Neural cell (in vitro differentiated cells): ENCODE measurements around the gene EXOC6B. TPM values are rescaled to one million over a fixed set of nuclear protein-coding genes. Genes with fewer than 3 reads are reported as not detected.

ENCODE experiments used
- H2AFZ ChIP-seq: fragments of 200-600, 300-800 bp; sonication (generic), shearing (Covaris generic); 2 replicates; pipeline ENCODE4 v1.6.0; 2014; ENCODE audit warnings: low read depth, mild to moderate bottlenecking, antibody characterized with exemption, low read length, moderate library complexity
- H3F3A ChIP-seq: fragments of 200-600 bp; shearing (Covaris generic); 2 replicates; pipeline ENCODE4 v1.6.1; 2016; ENCODE audit warnings: mild to moderate bottlenecking, moderate library complexity, mixed read lengths, antibody characterized with exemption, low read length; ENCODE audit not compliant: insufficient read depth, poor library complexity, severe bottlenecking
- H3K27ac ChIP-seq: fragments of 200-600, 300-800 bp; sonication (generic), shearing (Covaris generic); 2 replicates; pipeline ENCODE4 v1.5.1; 2014; ENCODE audit warnings: mild to moderate bottlenecking, low read length, moderate library complexity
- H3K27me3 ChIP-seq: fragments of 300-800, 200-600 bp; sonication (generic), shearing (Covaris generic); 2 replicates; pipeline ENCODE4 v1.6.0; 2014; ENCODE audit warnings: mild to moderate bottlenecking, low read depth, low read length, moderate library complexity; ENCODE audit not compliant: insufficient read depth
- H3K36me3 ChIP-seq: fragments of 300-800, 200-600 bp; sonication (generic), shearing (Covaris generic); 2 replicates; pipeline ENCODE4 v1.5.1; 2014; ENCODE audit warnings: mild to moderate bottlenecking, antibody characterized with exemption, low read length, moderate library complexity; ENCODE audit not compliant: insufficient read depth
- H3K4me2 ChIP-seq: fragments of 300-800, 200-600 bp; sonication (generic), shearing (Covaris generic); 2 replicates; pipeline ENCODE4 v1.6.0; 2014; ENCODE audit warnings: mild to moderate bottlenecking, low read length
- H3K4me3 ChIP-seq: fragments of 300-800, 200-600 bp; sonication (generic), shearing (Covaris generic); 2 replicates; pipeline ENCODE4 v1.5.1; 2014; ENCODE audit warnings: mild to moderate bottlenecking, low read length, moderate library complexity
- H3K79me2 ChIP-seq: fragments of 200-600 bp; shearing (Covaris generic); replicated peaks from 2 replicates; pipeline ENCODE4 v1.6.0; 2014; ENCODE audit warnings: mild to moderate bottlenecking, low read length, moderate library complexity; ENCODE audit not compliant: insufficient read depth
- H3K9ac ChIP-seq: fragments of 300-800, 200-600 bp; sonication (generic), shearing (Covaris generic); 2 replicates; pipeline ENCODE4 v1.6.1; 2016; ENCODE audit warnings: mild to moderate bottlenecking, low read length, mixed read lengths
- H3K9me2 ChIP-seq: fragments of 200-600 bp; shearing (Covaris generic); 2 replicates; pipeline ENCODE4 v1.6.1; 2016; ENCODE audit warnings: mild to moderate bottlenecking, low read length, mixed read lengths; ENCODE audit not compliant: insufficient read depth
- H3K9me3 ChIP-seq: fragments of 200-600, 300-800 bp; sonication (generic), shearing (Covaris generic); 2 replicates; pipeline ENCODE4 v1.6.1; 2016; ENCODE audit warnings: mild to moderate bottlenecking, mixed run types, low read length, moderate library complexity, mixed read lengths
- H4K20me1 ChIP-seq: fragments of 200-600 bp; shearing (Covaris generic); 2 replicates; pipeline ENCODE4 v1.6.1; 2016; ENCODE audit warnings: mild to moderate bottlenecking, mixed run types; ENCODE audit not compliant: insufficient read depth
- CTCF ChIP-seq: fragments of 450-650 bp; IDR thresholded peaks from 2 replicates; pipeline ENCODE4 v1.5.1; 2014; ENCODE audit warnings: antibody characterized with exemption, mild to moderate bottlenecking, moderate library complexity; ENCODE audit not compliant: poor library complexity, severe bottlenecking
- EP300 ChIP-seq: fragments of 450-650 bp; conservative IDR thresholded peaks from 2 replicates; pipeline ENCODE4 v1.6.1; 2014; ENCODE audit warnings: antibody characterized with exemption, mild to moderate bottlenecking, moderate library complexity; ENCODE audit not compliant: poor library complexity, severe bottlenecking
- EZH2 ChIP-seq: fragments of 200-600, 300-800 bp; shearing (Covaris generic), sonication (generic); IDR thresholded peaks from 2 replicates; pipeline ENCODE4 v1.6.1; 2014; ENCODE audit warnings: antibody characterized with exemption, low read length, borderline replicate concordance, mild to moderate bottlenecking; ENCODE audit not compliant: insufficient read depth, poor library complexity, severe bottlenecking
- MXI1 ChIP-seq: fragments of 450-650 bp; conservative IDR thresholded peaks from 2 replicates; pipeline ENCODE4 v1.6.1; 2014; ENCODE audit warnings: antibody characterized with exemption, mild to moderate bottlenecking; ENCODE audit not compliant: poor library complexity, severe bottlenecking
- POLR2AphosphoS5 ChIP-seq: IDR thresholded peaks from 2 replicates; pipeline ENCODE4 v1.6.1; 2012
- RAD21 ChIP-seq: fragments of 450-650 bp; conservative IDR thresholded peaks from 2 replicates; pipeline ENCODE4 v1.6.1; 2014; ENCODE audit warnings: antibody characterized with exemption, mild to moderate bottlenecking, moderate library complexity
- REST ChIP-seq: IDR thresholded peaks from 2 replicates; pipeline ENCODE4 v1.6.1; 2012; ENCODE audit warnings: borderline replicate concordance
- SMC3 ChIP-seq: fragments of 450-650 bp; conservative IDR thresholded peaks from 2 replicates; pipeline ENCODE4 v1.6.1; 2014; ENCODE audit warnings: antibody characterized with exemption, mild to moderate bottlenecking, moderate library complexity; ENCODE audit not compliant: poor library complexity
- TAF1 ChIP-seq: IDR thresholded peaks from 2 replicates; pipeline ENCODE4 v1.6.1; 2012; ENCODE audit warnings: low read depth
- polyA plus RNA-seq: library from polyadenylated mRNA; depleted of rRNA; stranded (reverse); fragments of >200 nt; gene quantifications from 2 replicates; pipeline ENCODE4 v1.2.3, GENCODE V29; 2014

Gene EXOC6B
- polyA plus RNA-seq, 1 donor from 2014 or later = 23.4 TPM

DNA sequence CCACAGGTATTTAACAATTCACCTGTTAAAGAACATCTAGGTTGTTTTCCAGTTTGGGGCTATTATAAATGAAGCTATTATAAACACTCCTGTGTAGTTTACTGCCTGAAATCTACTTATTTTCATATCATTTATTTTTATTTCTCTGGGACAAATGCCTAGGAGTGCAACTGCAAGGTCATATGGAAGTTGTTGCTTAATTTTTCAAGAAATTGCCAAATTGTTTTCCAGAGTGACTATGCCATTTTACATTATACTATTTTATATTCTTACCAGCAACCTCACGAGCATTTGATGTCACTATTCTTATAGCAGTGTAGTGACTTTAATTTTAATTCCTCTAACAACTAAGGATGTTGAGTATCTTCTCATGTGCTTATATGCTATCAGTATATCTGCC, 298.4 kb downstream of the EXOC6B start:
- Histone ChIP-seq H4K20me1 (no peaks in the 10 kb centered on the region), H3K36me3 (no peaks in the 10 kb centered on the region), H3K9me2 (no peaks in the 10 kb centered on the region), H3K4me2 (no peak overlapping the region), H3K9ac (no peak overlapping the region), H2AFZ (no peak overlapping the region), H3K27ac (no peak overlapping the region), H3K4me3 (no peak overlapping the region), H3K79me2 (no peaks in the 10 kb centered on the region), H3F3A (peaks cover 4% of the 10 kb centered on the region), H3K9me3 (no peaks in the 10 kb centered on the region), H3K27me3 (no peaks in the 10 kb centered on the region)
- TF ChIP-seq CTCF = no peak
- no peak for TF ChIP-seq MXI1
- no peak for TF ChIP-seq EZH2
- TF ChIP-seq EP300 = no peak
- TF ChIP-seq TAF1 = no peak
- TF ChIP-seq RAD21 = no peak
- TF ChIP-seq REST = no peak

GRCh38 chr2:72526623-72527022, 299.2 kb downstream of the EXOC6B start:
- no peaks in the 10 kb centered on the region for H3K9me2 ChIP-seq
- no peak for TF ChIP-seq TAF1
- no peak for TF ChIP-seq EP300
- no peak for TF ChIP-seq CTCF
- no peak for TF ChIP-seq POLR2AphosphoS5
- no peak for TF ChIP-seq RAD21
- no peak for TF ChIP-seq REST
- TF ChIP-seq EZH2 = no peak
- no peak for TF ChIP-seq SMC3
- TF ChIP-seq MXI1 = no peak
- H3K9ac ChIP-seq = no peak overlapping the region
- no peaks in the 10 kb centered on the region for H4K20me1 ChIP-seq
- peaks cover 4% of the 10 kb centered on the region for H3F3A ChIP-seq
- H3K4me3 ChIP-seq = no peak overlapping the region
- H3K36me3 ChIP-seq = no peaks in the 10 kb centered on the region
- no peaks in the 10 kb centered on the region for H3K9me3 ChIP-seq
- no peak overlapping the region for H3K4me2 ChIP-seq
- H2AFZ ChIP-seq = no peak overlapping the region
- no peaks in the 10 kb centered on the region for H3K27me3 ChIP-seq
- no peak overlapping the region for H3K27ac ChIP-seq
- H3K79me2 ChIP-seq = no peaks in the 10 kb centered on the region
